H9 (cell line): ENCODE measurements around the gene SCFD2. TPM values are rescaled to one million over a fixed set of nuclear protein-coding genes. Genes with fewer than 3 reads are reported as not detected.

Source experiments
- DNase-seq: peaks from one replicate; pipeline ENCODE4 v3.0.0-alpha.2; 2017
- H2AFZ ChIP-seq: one replicate; pipeline ENCODE4 v1.6.1; 2013; ENCODE audit warnings: mild to moderate bottlenecking, low read length, control low read depth, moderate library complexity
- H2AK5ac ChIP-seq: 2 replicates; pipeline ENCODE4 v1.6.1; 2013; ENCODE audit warnings: low read length, control low read depth, mixed read lengths; ENCODE audit not compliant: insufficient read length
- H2BK120ac ChIP-seq: one replicate; pipeline ENCODE4 v1.6.1; 2013; ENCODE audit warnings: low read depth, mild to moderate bottlenecking, low read length, control low read depth, inconsistent platforms; ENCODE audit not compliant: poor library complexity, severe bottlenecking
- H2BK12ac ChIP-seq: 2 replicates; pipeline ENCODE4 v1.6.1; 2013; ENCODE audit warnings: low read length, control low read depth, mixed read lengths, low read depth; ENCODE audit not compliant: insufficient read length
- H2BK15ac ChIP-seq: 2 replicates; pipeline ENCODE4 v1.6.1; 2013; ENCODE audit warnings: low read depth, low read length, control low read depth
- H2BK20ac ChIP-seq: one replicate; pipeline ENCODE4 v1.6.1; 2013; ENCODE audit warnings: low read depth, mild to moderate bottlenecking, low read length, control low read depth, inconsistent platforms; ENCODE audit not compliant: poor library complexity, severe bottlenecking
- H2BK5ac ChIP-seq: 2 replicates; pipeline ENCODE4 v1.6.1; 2013; ENCODE audit warnings: low read length, control low read depth, mixed read lengths; ENCODE audit not compliant: insufficient read length
- H3K14ac ChIP-seq: 2 replicates; pipeline ENCODE4 v1.6.1; 2013; ENCODE audit warnings: low read length, control low read depth; ENCODE audit not compliant: insufficient read depth
- H3K18ac ChIP-seq: 2 replicates; pipeline ENCODE4 v1.6.1; 2013; ENCODE audit warnings: low read depth, mild to moderate bottlenecking, mixed read lengths, low read length, control low read depth; ENCODE audit not compliant: insufficient read length
- H3K23ac ChIP-seq: 2 replicates; pipeline ENCODE4 v1.6.1; 2013; ENCODE audit warnings: low read length, control low read depth, mixed read lengths, low read depth; ENCODE audit not compliant: insufficient read length
- H3K23me2 ChIP-seq: 2 replicates; pipeline ENCODE4 v1.6.1; 2013; ENCODE audit warnings: low read depth, mild to moderate bottlenecking, mixed read lengths, low read length, control low read depth; ENCODE audit not compliant: insufficient read length, poor library complexity, severe bottlenecking
- H3K27ac ChIP-seq: 2 replicates; pipeline ENCODE4 v1.5.1; 2013; ENCODE audit warnings: low read length, control low read depth, mixed read lengths, low read depth; ENCODE audit not compliant: insufficient read length
- H3K27me3 ChIP-seq: 2 replicates; pipeline ENCODE4 v1.6.1; 2013; ENCODE audit warnings: low read length, control low read depth, inconsistent platforms; ENCODE audit not compliant: insufficient read depth
- H3K4ac ChIP-seq: 2 replicates; pipeline ENCODE4 v1.6.1; 2013; ENCODE audit warnings: low read depth, mild to moderate bottlenecking, control low read depth, inconsistent platforms, low read length, moderate library complexity
- H3K4me1 ChIP-seq: 2 replicates; pipeline ENCODE4 v1.6.1; 2013; ENCODE audit warnings: low read length, control low read depth, inconsistent platforms; ENCODE audit not compliant: insufficient read depth
- H3K4me2 ChIP-seq: 2 replicates; pipeline ENCODE4 v1.6.1; 2013; ENCODE audit warnings: low read length, control low read depth, mixed read lengths; ENCODE audit not compliant: insufficient read length, insufficient read depth
- H3K56ac ChIP-seq: 2 replicates; pipeline ENCODE4 v1.6.1; 2013; ENCODE audit warnings: low read depth, mild to moderate bottlenecking, mixed read lengths, low read length, control low read depth; ENCODE audit not compliant: insufficient read length
- H3K79me1 ChIP-seq: 2 replicates; pipeline ENCODE4 v1.6.1; 2013; ENCODE audit warnings: low read depth, mild to moderate bottlenecking, moderate library complexity, low read length, control low read depth, inconsistent platforms; ENCODE audit not compliant: insufficient read depth, poor library complexity, severe bottlenecking
- H3K79me2 ChIP-seq: 2 replicates; pipeline ENCODE4 v1.6.1; 2013; ENCODE audit warnings: low read length, control low read depth, inconsistent platforms; ENCODE audit not compliant: insufficient read depth
- H3K9ac ChIP-seq: 2 replicates; pipeline ENCODE4 v1.6.1; 2013; ENCODE audit warnings: low read length, control low read depth, mixed read lengths; ENCODE audit not compliant: insufficient read length; ENCODE audit errors: extremely low read depth
- H3K9me3 ChIP-seq: one replicate; pipeline ENCODE4 v1.6.1; 2013; ENCODE audit warnings: low read depth, low read length, inconsistent platforms; ENCODE audit not compliant: control insufficient read depth
- H3T11ph ChIP-seq: one replicate; pipeline ENCODE4 v1.6.1; 2013; ENCODE audit warnings: mild to moderate bottlenecking, low read length, control low read depth, inconsistent platforms
- H4K20me1 ChIP-seq: one replicate; pipeline ENCODE4 v1.6.1; 2013; ENCODE audit not compliant: control insufficient read depth, insufficient read length, insufficient read depth
- H4K5ac ChIP-seq: 2 replicates; pipeline ENCODE4 v1.6.1; 2013; ENCODE audit warnings: low read depth, mild to moderate bottlenecking, mixed read lengths, low read length, control low read depth; ENCODE audit not compliant: insufficient read length
- H4K8ac ChIP-seq: replicated peaks from 2 replicates; pipeline ENCODE4 v1.6.1; 2013; ENCODE audit warnings: low read length, control low read depth, mixed read lengths, low read depth; ENCODE audit not compliant: insufficient read length
- H4K91ac ChIP-seq: 2 replicates; pipeline ENCODE4 v1.6.1; 2013; ENCODE audit warnings: low read depth, mild to moderate bottlenecking, moderate library complexity, mixed read lengths, low read length, control low read depth; ENCODE audit not compliant: insufficient read length
- H3K27ac Mint-ChIP-seq, 3 experiments: 2 replicates in 2 of 3; 3 replicates in 1 of 3; pipeline ENCODE4 v1.8.0; 2020 to 2021; ENCODE audit warnings: mixed read lengths in 3 of 3, mild to moderate bottlenecking in 1 of 3, moderate library complexity in 1 of 3
- H3K27me3 Mint-ChIP-seq: 2 replicates; pipeline ENCODE4 v1.8.0; 2021; ENCODE audit warnings: low read depth, mild to moderate bottlenecking, moderate library complexity, mixed read lengths
- H3K36me3 Mint-ChIP-seq, 3 experiments: 2 replicates in 2 of 3; 3 replicates in 1 of 3; pipeline ENCODE4 v1.8.0; 2020 to 2021; ENCODE audit warnings: low read depth in 3 of 3, mixed read lengths in 3 of 3; ENCODE audit not compliant: insufficient read depth in 1 of 3
- H3K4me1 Mint-ChIP-seq, 2 experiments: 2 replicates each; pipeline ENCODE4 v1.8.0; 2020; ENCODE audit warnings: mixed read lengths in 2 of 2
- H3K4me3 Mint-ChIP-seq, 2 experiments: 2 replicates in 1 of 2; 3 replicates in 1 of 2; pipeline ENCODE4 v1.8.0; 2020 to 2021; ENCODE audit warnings: mild to moderate bottlenecking in 2 of 2, mixed read lengths in 2 of 2, moderate library complexity in 1 of 2
- H3K9me3 Mint-ChIP-seq, 2 experiments: 2 replicates in 1 of 2; 3 replicates in 1 of 2; pipeline ENCODE4 v1.8.0; 2020; ENCODE audit warnings: mild to moderate bottlenecking in 2 of 2, mixed read lengths in 2 of 2, moderate library complexity in 1 of 2
- total RNA-seq: library from RNA; stranded (reverse); gene quantifications from 2 replicates; pipeline ENCODE4 v1.2.1, GENCODE V29; 2021
- TF ChIP-seq, protein P1 (sequence below): fragments of 200-600 bp; sonication (generic); conservative IDR thresholded peaks from 3 replicates; pipeline ENCODE4 v1.8.0; 2021; ENCODE audit warnings: antibody characterized with exemption, mild to moderate bottlenecking

Gene SCFD2
- total RNA-seq, 1 experiment from 2014 or later, result 10.1 TPM

DNA sequence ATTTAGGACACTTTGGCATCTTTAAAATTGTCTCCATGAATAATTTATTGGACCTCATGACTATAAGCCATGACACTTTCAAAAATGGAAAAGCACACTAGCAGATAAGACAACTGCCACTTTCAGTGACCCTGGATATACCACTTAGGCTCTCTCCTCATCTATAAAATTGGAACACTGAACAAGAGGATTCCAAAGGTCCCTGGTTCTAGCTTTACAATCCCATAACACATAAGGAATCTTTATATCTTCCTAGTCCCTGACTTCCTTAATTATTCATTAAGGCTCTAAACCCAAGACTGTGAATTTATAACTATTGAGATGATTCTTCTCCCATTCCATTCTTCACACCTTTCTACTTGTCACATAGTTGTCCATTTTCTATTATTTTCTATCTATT lies 190.2 kb downstream of the SCFD2 start:
- Histone ChIP-seq H3K79me1 (no peaks in the 10 kb centered on the region), H3K18ac (no peak overlapping the region), H4K8ac (no peak overlapping the region), H2BK5ac (no peak overlapping the region), H3K27me3 (no peaks in the 10 kb centered on the region), H3K14ac (no peak overlapping the region), H2AFZ (no peak overlapping the region), H2BK12ac (no peak overlapping the region), H4K20me1 (no peaks in the 10 kb centered on the region), H3K27ac (no peak overlapping the region), H3K23me2 (no peaks in the 10 kb centered on the region), H2BK20ac (no peak overlapping the region), H3K4me1 (no peaks in the 10 kb centered on the region), H3K9ac (no peak overlapping the region), H3K4ac (no peak overlapping the region), H4K5ac (no peak overlapping the region), H3K56ac (no peak overlapping the region), H3K4me2 (no peak overlapping the region), H3K9me3 (peaks cover 7% of the 10 kb centered on the region), H3K79me2 (no peaks in the 10 kb centered on the region), H3K23ac (no peak overlapping the region), H3T11ph (no peak overlapping the region), H2AK5ac (no peak overlapping the region), H2BK120ac (no peak overlapping the region), H2BK15ac (no peak overlapping the region), H4K91ac (no peak overlapping the region)
- peaks cover 34 to 36% of the 10 kb centered on the region in 2 experiments for H3K9me3 Mint-ChIP-seq
- no peaks in the 10 kb centered on the region for H3K27me3 Mint-ChIP-seq
- H3K27ac Mint-ChIP-seq, result no peak overlapping the region
- no peaks in the 10 kb centered on the region for H3K4me1 Mint-ChIP-seq
- no peak overlapping the region for H3K4me3 Mint-ChIP-seq
- TF ChIP-seq, protein P1, sequence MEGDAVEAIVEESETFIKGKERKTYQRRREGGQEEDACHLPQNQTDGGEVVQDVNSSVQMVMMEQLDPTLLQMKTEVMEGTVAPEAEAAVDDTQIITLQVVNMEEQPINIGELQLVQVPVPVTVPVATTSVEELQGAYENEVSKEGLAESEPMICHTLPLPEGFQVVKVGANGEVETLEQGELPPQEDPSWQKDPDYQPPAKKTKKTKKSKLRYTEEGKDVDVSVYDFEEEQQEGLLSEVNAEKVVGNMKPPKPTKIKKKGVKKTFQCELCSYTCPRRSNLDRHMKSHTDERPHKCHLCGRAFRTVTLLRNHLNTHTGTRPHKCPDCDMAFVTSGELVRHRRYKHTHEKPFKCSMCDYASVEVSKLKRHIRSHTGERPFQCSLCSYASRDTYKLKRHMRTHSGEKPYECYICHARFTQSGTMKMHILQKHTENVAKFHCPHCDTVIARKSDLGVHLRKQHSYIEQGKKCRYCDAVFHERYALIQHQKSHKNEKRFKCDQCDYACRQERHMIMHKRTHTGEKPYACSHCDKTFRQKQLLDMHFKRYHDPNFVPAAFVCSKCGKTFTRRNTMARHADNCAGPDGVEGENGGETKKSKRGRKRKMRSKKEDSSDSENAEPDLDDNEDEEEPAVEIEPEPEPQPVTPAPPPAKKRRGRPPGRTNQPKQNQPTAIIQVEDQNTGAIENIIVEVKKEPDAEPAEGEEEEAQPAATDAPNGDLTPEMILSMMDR, result no peak
- no peak for DNase-seq
- peaks cover 5 to 24% (median 24%) of the 10 kb centered on the region in 3 experiments for H3K36me3 Mint-ChIP-seq
